ENCODE results near the gene TPSB2. TPM values are rescaled to one million over a fixed set of nuclear protein-coding genes. Genes with fewer than 3 reads are reported as not detected.
"Not testable (repeated sequence)": the region's sequence is repeated elsewhere in the genome, so short reads cannot be mapped to it uniquely, and the experiment has no call there.

The TPSB2 gene
- total RNA-seq, 1 donor from 2014 or later, result 168 TPM

DNA sequence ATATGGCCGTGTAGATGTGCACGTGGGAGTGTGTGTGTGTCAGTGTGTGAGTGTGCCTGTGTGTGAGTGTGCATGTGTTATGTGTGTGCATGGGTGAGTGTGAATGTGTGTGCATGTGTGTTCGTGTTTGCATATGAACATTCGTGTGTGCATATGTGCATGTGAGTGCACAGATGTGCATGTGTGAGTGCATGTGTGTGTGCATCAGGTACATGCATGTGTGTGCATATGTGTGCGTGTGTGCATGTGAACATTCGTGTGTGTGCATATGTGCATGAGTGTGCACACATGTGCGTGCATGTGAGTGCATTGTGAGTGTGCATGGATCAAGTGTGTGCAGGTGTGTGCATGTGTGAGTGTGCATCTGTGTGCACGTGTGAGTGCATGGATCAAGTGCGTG is 8.0 kb upstream of the TPSB2 start:
- DNase-seq, result no peak
- TF ChIP-seq, protein P1, sequence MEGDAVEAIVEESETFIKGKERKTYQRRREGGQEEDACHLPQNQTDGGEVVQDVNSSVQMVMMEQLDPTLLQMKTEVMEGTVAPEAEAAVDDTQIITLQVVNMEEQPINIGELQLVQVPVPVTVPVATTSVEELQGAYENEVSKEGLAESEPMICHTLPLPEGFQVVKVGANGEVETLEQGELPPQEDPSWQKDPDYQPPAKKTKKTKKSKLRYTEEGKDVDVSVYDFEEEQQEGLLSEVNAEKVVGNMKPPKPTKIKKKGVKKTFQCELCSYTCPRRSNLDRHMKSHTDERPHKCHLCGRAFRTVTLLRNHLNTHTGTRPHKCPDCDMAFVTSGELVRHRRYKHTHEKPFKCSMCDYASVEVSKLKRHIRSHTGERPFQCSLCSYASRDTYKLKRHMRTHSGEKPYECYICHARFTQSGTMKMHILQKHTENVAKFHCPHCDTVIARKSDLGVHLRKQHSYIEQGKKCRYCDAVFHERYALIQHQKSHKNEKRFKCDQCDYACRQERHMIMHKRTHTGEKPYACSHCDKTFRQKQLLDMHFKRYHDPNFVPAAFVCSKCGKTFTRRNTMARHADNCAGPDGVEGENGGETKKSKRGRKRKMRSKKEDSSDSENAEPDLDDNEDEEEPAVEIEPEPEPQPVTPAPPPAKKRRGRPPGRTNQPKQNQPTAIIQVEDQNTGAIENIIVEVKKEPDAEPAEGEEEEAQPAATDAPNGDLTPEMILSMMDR (IDR thresholded peaks at IDR 0.05), result no peak
- intact Hi-C loops (cut with DNase I), result no loop called here
- no peak for ATAC-seq
- Histone ChIP-seq H3K9me3 (no peaks in the 10 kb centered on the region), H3K4me1 (no peaks in the 10 kb centered on the region), H3K4me3 (no peak overlapping the region), H3K27ac (no peak overlapping the region), H3K27me3 (ENCODE audit: low read depth) (no peaks in the 10 kb centered on the region), H3K36me3 (no peaks in the 10 kb centered on the region)

GRCh38 chr16:1236659-1237058 is 6.7 kb upstream of the TPSB2 start:
- H3K4me3 ChIP-seq; H3K36me3 ChIP-seq; DNase-seq; H3K27ac ChIP-seq; intact Hi-C loops (cut with DNase I); H3K9me3 ChIP-seq; H3K27me3 ChIP-seq (ENCODE audit: low read depth); H3K4me1 ChIP-seq: not testable (repeated sequence)
- peak; percentile 70 to 79 for ATAC-seq

DNA sequence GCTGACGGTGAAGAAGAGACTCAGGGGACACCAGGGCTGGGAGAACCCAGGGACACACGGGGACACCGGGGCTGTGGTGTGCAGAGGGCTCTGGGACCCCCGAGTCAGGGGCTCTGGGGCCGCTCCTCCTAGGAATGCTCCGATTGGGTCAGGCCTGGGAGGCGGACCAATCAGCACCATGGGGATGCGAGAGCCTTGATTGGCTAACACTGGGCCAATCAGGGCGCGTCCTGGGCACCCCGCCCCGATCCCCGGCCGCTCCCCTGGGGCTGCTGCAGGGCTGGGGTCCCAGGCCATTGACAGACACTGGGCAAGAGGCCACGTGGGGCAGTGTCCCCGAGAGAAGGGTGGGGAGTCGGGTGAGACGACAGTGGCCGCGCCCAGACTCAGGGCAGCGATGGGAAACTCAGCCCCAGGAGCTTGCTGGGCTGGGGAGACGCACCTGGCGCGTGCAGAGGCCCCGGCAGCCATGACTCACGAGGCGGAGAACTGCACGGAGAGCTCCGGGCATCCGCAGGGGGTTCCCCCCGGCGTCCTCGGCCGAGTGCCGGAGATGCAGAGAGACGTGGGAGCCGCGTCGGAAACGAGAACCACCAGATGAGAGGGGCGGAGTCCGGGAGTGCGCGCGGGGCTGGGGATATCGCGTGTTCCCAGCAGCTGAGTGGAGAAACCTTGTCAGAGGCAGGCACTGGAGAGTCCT is 2.2 kb upstream of the TPSB2 start:
- intact Hi-C loops (cut with DNase I); DNase-seq; H3K9me3 ChIP-seq; H3K4me1 ChIP-seq; H3K36me3 ChIP-seq; H3K27ac ChIP-seq; H3K27me3 ChIP-seq (ENCODE audit: low read depth); H3K4me3 ChIP-seq: not testable (repeated sequence)
- peak in 1 of 2 donors; percentile 16 for ATAC-seq

DNA sequence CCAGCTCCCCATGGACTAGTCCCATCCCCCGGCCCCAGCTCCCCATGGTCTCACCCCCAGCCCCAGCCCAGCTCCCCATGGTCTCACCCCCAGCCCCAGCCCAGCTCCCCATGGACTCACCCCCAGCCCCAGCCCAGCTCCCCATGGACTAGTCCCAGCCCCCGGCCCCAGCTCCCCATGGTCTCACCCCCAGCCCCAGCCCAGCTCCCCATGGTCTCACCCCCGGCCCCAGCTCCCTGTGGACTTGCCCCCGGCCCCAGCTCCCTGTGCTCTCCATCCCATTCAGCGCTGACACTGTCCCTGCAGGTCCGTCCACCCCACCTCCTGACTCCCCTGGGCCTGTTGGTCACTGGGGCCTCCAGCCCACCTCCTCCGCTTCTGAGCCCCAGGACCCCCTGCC is 1.3 kb upstream of the TPSB2 start:
- intact Hi-C loops (cut with DNase I); H3K27me3 ChIP-seq (ENCODE audit: low read depth); DNase-seq: not testable (repeated sequence)

DNA sequence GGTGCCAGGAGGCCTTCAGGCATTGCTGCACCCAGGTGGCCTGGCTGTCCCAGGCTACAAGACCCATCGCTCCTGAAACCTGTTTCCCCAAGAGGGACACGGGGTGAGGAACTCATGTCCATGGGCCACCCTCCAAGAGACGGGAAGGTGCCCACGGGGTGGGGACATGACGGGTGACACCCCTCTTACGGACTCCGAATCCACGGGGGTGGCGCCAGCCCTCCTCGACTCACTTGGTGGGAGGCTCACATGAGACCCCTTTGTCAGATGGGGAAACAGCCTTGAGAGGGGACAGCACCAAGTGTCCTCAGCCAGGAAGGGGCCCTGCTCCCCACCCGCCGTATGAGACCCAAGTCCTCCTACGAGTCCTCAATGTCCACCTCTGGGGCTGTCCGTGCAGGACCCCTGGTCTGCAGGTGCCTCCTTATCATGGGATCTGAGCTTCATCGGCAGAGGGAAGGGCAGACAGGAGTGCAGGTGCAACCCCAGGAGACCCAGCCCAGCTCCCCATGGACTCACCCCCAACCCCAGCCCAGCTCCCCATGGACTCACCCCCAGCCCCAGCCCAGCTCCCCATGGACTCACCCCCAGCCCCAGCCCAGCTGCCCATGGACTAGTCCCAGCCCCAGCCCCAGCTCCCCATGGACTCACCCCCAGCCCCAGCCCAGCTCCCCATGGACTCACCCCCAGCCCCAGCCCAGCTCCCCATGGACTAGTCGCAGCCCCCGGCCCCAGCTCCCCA is 658 bp upstream of the TPSB2 start:
- H3K4me1 ChIP-seq; ATAC-seq; H3K36me3 ChIP-seq; H3K27ac ChIP-seq; H3K9me3 ChIP-seq; DNase-seq; H3K27me3 ChIP-seq (ENCODE audit: low read depth); intact Hi-C loops (cut with DNase I); H3K4me3 ChIP-seq: not testable (repeated sequence)

More for the DNA sequence above, 1.3 kb upstream of the TPSB2 start:
- not testable (repeated sequence) for H3K36me3 ChIP-seq, H3K4me3 ChIP-seq, H3K9me3 ChIP-seq, ATAC-seq, H3K4me1 ChIP-seq, H3K27ac ChIP-seq

DNA sequence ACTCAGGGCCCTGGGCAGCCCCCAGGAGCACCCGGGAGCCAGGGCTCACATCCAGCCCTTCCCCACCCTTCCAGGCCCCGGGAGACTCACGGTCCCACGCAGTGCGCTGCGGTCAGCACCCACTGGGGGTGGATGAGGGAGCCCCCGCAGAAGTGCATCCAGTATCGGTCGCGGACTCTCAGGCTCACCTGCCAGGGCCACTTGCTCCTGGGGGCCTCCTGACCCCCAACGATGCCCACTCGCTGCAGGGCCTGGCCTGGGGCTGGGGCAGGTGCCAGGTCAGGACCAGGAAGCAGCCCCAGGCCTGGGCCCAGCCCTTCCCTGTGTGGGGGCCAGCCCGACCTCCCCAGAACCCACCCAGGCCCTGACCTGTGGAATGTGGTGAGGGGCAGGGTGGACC is 508 bp downstream of the TPSB2 start:
- ATAC-seq, result not testable (repeated sequence)

DNA sequence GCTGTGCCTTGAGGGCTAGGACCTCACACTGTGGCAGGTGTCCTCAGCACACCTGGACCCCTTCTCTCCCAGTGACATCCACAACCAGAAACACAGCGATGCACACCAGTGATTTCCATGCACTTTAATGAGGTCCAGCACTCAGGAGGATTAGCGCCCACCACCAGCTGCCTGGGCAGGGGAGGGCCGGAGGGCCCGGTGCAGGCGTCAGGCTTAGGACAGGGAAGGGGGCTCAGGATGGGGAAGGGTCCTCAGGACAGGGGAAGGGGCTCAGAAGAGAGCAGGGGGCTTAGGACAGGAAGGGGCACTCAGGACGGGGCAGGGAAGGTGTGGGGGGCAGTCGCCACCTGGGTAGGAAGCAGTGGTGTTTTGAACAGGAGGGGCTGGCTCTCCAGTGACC is 1.8 kb downstream of the TPSB2 start:
- DNase-seq; H3K9me3 ChIP-seq; ATAC-seq; H3K4me3 ChIP-seq; H3K4me1 ChIP-seq; intact Hi-C loops (cut with DNase I); H3K36me3 ChIP-seq; H3K27me3 ChIP-seq (ENCODE audit: low read depth); H3K27ac ChIP-seq: not testable (repeated sequence)

More for the DNA sequence above, 508 bp downstream of the TPSB2 start:
- H3K4me3 ChIP-seq; H3K27me3 ChIP-seq (ENCODE audit: low read depth); H3K9me3 ChIP-seq; H3K4me1 ChIP-seq; intact Hi-C loops (cut with DNase I); DNase-seq; H3K27ac ChIP-seq; H3K36me3 ChIP-seq: not testable (repeated sequence)

- H3K9me3 ChIP-seq; DNase-seq; ATAC-seq; H3K27ac ChIP-seq; H3K4me3 ChIP-seq; H3K27me3 ChIP-seq (ENCODE audit: low read depth); H3K4me1 ChIP-seq; intact Hi-C loops (cut with DNase I); H3K36me3 ChIP-seq: not testable (repeated sequence)
These were observed 3.3 kb downstream of the TPSB2 start for GRCh38 chr16:1226692-1227091.

DNA sequence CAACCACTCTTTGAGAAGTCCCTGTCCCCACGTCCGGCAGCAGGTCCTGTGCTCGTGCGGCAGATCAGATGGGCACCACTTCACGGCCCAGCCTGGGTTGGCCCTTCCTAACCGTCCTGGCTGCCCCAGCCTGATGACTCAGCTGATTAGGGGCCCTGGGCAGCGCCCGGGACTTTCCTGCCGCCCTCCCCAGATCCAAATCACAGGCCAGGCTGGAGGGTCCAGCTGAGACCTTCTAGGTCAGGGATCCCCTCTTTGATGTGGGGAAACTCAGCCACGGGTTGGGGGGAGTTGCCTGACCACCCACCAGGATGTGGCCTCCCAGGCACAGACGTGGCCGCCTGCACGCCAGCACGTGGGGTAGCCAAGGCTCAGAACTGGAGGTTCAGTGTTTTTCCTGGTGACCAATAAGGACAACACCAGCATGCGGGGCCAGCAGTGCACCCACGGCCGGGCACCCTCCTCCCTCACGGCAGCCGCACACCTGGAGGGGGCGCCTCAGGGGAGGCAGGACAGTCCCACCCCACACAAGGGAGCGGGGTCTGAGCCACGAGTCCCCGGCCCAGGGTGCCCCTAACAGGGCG is 4.2 kb downstream of the TPSB2 start:
- H3K36me3 ChIP-seq; intact Hi-C loops (cut with DNase I); DNase-seq; H3K4me3 ChIP-seq; H3K27me3 ChIP-seq (ENCODE audit: low read depth); H3K9me3 ChIP-seq; H3K4me1 ChIP-seq; H3K27ac ChIP-seq: not testable (repeated sequence)
- peak in 1 of 2 donors; percentile 3 for ATAC-seq

Data from lower lobe of right lung (tissue), 2 donors.